Suprapubic skin (tissue), 4 donors: ENCODE measurements around the gene ZNF490. TPM values are rescaled to one million over a fixed set of nuclear protein-coding genes. Genes with fewer than 3 reads are reported as not detected.

Source experiments
- DNase-seq, 2 donors: peaks; one replicate each; pipeline ENCODE4 v3.0.0-alpha.2; 2019; ENCODE audit warnings: low spot score in 2 of 2
- H3K27ac ChIP-seq: fragments of 200-600 bp; sonication (generic); one replicate; pipeline ENCODE4 v1.5.1; 2019
- H3K27me3 ChIP-seq: fragments of 200-600 bp; sonication (generic); one replicate; pipeline ENCODE4 v1.5.1; 2019
- H3K36me3 ChIP-seq: fragments of 200-600 bp; sonication (generic); one replicate; pipeline ENCODE4 v1.5.1; 2019
- H3K4me1 ChIP-seq: fragments of 200-600 bp; sonication (generic); one replicate; pipeline ENCODE4 v1.5.1; 2019
- H3K4me3 ChIP-seq: fragments of 200-600 bp; sonication (generic); one replicate; pipeline ENCODE4 v1.5.1; 2019; ENCODE audit warnings: mild to moderate bottlenecking
- H3K9me3 ChIP-seq: fragments of 200-600 bp; sonication (generic); one replicate; pipeline ENCODE4 v1.5.1; 2019
- CTCF ChIP-seq, 2 donors: fragments of 200-600 bp in 1 of 2; fragments of 450-650 bp in 1 of 2; sonication (generic) in 1 of 2; IDR thresholded peaks; one replicate each; pipeline ENCODE4 v1.5.1; 2016 to 2019; ENCODE audit warnings: antibody characterized with exemption in 2 of 2, mild to moderate bottlenecking in 1 of 2, moderate library complexity in 1 of 2
- EP300 ChIP-seq: sonication (generic); formaldehyde crosslinking; IDR thresholded peaks from one replicate; pipeline ENCODE4 v1.6.1; 2017; ENCODE audit warnings: antibody characterized with exemption
- POLR2A ChIP-seq, 2 donors: fragments of 450-650 bp; IDR thresholded peaks; one replicate each; pipeline ENCODE4 v1.6.1; 2017; ENCODE audit warnings: antibody characterized with exemption in 2 of 2, mild to moderate bottlenecking in 2 of 2, moderate library complexity in 2 of 2
- POLR2AphosphoS5 ChIP-seq, 3 donors: sonication (generic); formaldehyde crosslinking; IDR thresholded peaks; one replicate each; pipeline ENCODE4 v1.6.1; 2017; ENCODE audit warnings: antibody characterized with exemption in 3 of 3
- WGBS: methylation state at CpG from one replicate; pipeline ENCODE4 v1.1.5; 2018; 5-methylcytosine and 5-hydroxymethylcytosine counted together
- total RNA-seq, 4 donors: library from RNA; depleted of rRNA; stranded (reverse); fragments of >200 nt; gene quantifications; one replicate each; pipeline ENCODE4 v1.1.0, GENCODE V29; 2016

Gene ZNF490
- 1 to 10 TPM; 5.0 to 9.3 (median 7.0) TPM for total RNA-seq

- Histone ChIP-seq H3K9me3 (no peaks in the 10 kb centered on the region), H3K27ac (peak within 1 kb of the TSS; percentile 99), H3K4me1 (peaks cover 38% of the 10 kb centered on the region), H3K27me3 (no peaks in the 10 kb centered on the region), H3K36me3 (peaks cover 7% of the 10 kb centered on the region), H3K4me3 (peak within 1 kb of the TSS; percentile 99)
- WGBS: 0% methylated on average over 7 of the region's 61 CpGs
- peak; percentile 32 for TF ChIP-seq EP300
- no peak for TF ChIP-seq CTCF (IDR thresholded peaks at IDR 0.05)
- peak; percentile 53 to 93 (median 73) for TF ChIP-seq POLR2AphosphoS5 (IDR thresholded peaks at IDR 0.05)
- TF ChIP-seq POLR2A (IDR thresholded peaks at IDR 0.05): peak; percentile 64 to 86
- DNase-seq: peak; percentile 100
Measured at GRCh38 chr19:12610540-12611360, at the start of gene ZNF490, which contains the start of gene ZNF791. Gene ZNF490 (minus strand): TSS chr19:12610813. CDS start chr19:12610680, 133 bp downstream. Gene ZNF791 (plus strand): TSS chr19:12610920. CDS start chr19:12611080, 160 bp downstream.

- no peak overlapping the region for H3K4me3 ChIP-seq
- peaks cover 78% of the 10 kb centered on the region for H3K36me3 ChIP-seq
- no peak overlapping the region for H3K27ac ChIP-seq
- TF ChIP-seq EP300: no peak
- no peak for TF ChIP-seq POLR2A (IDR thresholded peaks at IDR 0.05)
- no peak for TF ChIP-seq POLR2AphosphoS5 (IDR thresholded peaks at IDR 0.05)
- no peak for TF ChIP-seq CTCF (IDR thresholded peaks at IDR 0.05)
- DNase-seq: no peak
- no peaks in the 10 kb centered on the region for H3K4me1 ChIP-seq
- H3K9me3 ChIP-seq: no peaks in the 10 kb centered on the region
- no peaks in the 10 kb centered on the region for H3K27me3 ChIP-seq
- 96% methylated on average over 20 of the region's 22 CpGs for WGBS
Measured at GRCh38 chr19:12657966-12658365, 47.4 kb upstream of the ZNF490 start.

- TF ChIP-seq POLR2AphosphoS5 (IDR thresholded peaks at IDR 0.05) (no peak), POLR2A (IDR thresholded peaks at IDR 0.05) (no peak), EP300 (no peak), CTCF (IDR thresholded peaks at IDR 0.05) (no peak)
- no peak for DNase-seq
- no peak overlapping the region for H3K4me3 ChIP-seq
- H3K9me3 ChIP-seq: no peaks in the 10 kb centered on the region
- H3K4me1 ChIP-seq: no peaks in the 10 kb centered on the region
- H3K27ac ChIP-seq: no peak overlapping the region
- no peaks in the 10 kb centered on the region for H3K27me3 ChIP-seq
- 75% methylated on average over 50 of the region's 50 CpGs for WGBS
- peaks cover 71% of the 10 kb centered on the region for H3K36me3 ChIP-seq
Measured at GRCh38 chr19:12656899-12657571, 46.4 kb upstream of the ZNF490 start.

GRCh38 chr19:12655546-12655945, 44.9 kb upstream of the ZNF490 start:
- H3K36me3 ChIP-seq: peaks cover 66% of the 10 kb centered on the region
- H3K4me1 ChIP-seq: no peaks in the 10 kb centered on the region
- no peak overlapping the region for H3K27ac ChIP-seq
- 95% methylated on average over 8 of the region's 8 CpGs for WGBS
- no peak for TF ChIP-seq CTCF (IDR thresholded peaks at IDR 0.05)
- no peak for TF ChIP-seq EP300
- no peak for TF ChIP-seq POLR2AphosphoS5 (IDR thresholded peaks at IDR 0.05)
- TF ChIP-seq POLR2A (IDR thresholded peaks at IDR 0.05): no peak
- no peaks in the 10 kb centered on the region for H3K9me3 ChIP-seq
- no peaks in the 10 kb centered on the region for H3K27me3 ChIP-seq
- no peak overlapping the region for H3K4me3 ChIP-seq
- no peak for DNase-seq

- H3K4me3 ChIP-seq: no peak overlapping the region
- no peaks in the 10 kb centered on the region for H3K27me3 ChIP-seq
- 98% methylated on average over 6 of the region's 6 CpGs for WGBS
- TF ChIP-seq POLR2A (IDR thresholded peaks at IDR 0.05) (no peak), CTCF (IDR thresholded peaks at IDR 0.05) (no peak), EP300 (no peak), POLR2AphosphoS5 (IDR thresholded peaks at IDR 0.05) (no peak)
- no peak overlapping the region for H3K27ac ChIP-seq
- H3K36me3 ChIP-seq: peaks cover 38% of the 10 kb centered on the region
- H3K4me1 ChIP-seq: peaks cover 13% of the 10 kb centered on the region
- no peak for DNase-seq
- no peaks in the 10 kb centered on the region for H3K9me3 ChIP-seq
Measured at GRCh38 chr19:12652219-12652618, 41.6 kb upstream of the ZNF490 start.
